Stimulated activated CD8-positive, alpha-beta memory T cell treated with anti-CD3 and anti-CD28 coated beads, Interleukin-12 subunit alpha, Interleukin-12 subunit beta, amount 100 ng/mL, for 24 hours (primary cell): ENCODE results near the gene MYLK3.

Source experiments
- DNase-seq: peaks from one replicate; pipeline ENCODE4 v3.0.0-alpha.2; 2020; ENCODE audit errors: extremely low read depth

MYLK3 gene

DNA sequence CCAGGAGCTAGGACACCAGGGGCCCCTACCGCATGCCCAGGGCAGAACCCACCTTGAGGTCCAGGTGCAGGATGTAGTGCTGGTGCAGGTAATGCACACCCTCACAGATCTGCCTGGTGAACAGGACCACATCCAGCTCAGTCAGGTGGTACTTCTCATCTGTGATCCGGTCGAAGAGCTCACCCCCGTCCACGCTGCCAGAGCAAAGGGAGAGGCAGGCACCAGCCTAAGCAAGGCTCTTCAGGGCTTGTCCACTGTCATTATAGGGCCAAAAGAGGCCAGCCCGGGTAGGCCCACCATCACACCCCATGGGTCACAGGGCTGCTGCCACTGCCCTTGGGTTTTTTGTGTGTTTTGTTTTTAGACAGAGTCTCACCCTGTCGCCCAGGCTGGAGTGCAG lies 21.0 kb downstream of the MYLK3 start:
- DNase-seq, result no peak

DNA sequence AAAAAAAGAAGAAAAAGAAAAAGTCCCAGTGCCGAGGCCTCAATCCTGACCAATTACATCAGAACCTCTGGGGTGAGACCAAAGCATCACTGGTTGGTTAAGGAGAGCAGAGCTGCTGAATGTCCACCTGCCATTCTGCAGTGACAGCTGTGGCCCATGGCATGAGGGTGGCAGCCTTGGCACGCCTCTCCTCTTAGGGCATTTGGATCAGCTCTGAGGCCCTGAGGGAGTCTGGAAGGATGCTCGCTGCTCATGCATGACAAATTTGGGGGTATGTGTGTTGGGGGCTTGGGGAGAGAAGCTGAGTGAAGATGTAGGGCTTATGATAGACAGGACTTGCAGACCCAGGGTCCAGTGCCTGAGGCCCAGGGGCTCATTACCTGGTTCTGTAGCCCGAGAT lies 26.3 kb downstream of the MYLK3 start:
- DNase-seq, result no peak

DNA sequence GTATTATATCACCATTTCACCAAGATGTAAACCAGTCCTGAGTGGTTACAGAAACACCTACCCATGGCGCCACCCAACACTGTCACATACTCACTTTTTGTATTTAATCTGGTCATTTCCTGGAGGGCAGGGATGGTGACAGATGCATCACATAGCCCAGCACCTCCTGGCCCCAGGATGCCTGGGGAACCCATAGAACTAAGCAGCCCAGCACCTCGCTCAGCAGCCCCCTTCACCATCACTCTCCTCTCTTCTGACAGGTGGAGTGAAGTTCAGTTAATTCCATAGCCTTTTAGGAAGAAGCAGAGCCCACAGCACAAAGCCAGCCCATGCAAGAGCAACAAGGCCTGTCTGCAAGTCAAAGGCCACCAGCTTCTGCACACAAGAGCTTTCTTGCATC lies 27.5 kb downstream of the MYLK3 start:
- no peak for DNase-seq

DNA sequence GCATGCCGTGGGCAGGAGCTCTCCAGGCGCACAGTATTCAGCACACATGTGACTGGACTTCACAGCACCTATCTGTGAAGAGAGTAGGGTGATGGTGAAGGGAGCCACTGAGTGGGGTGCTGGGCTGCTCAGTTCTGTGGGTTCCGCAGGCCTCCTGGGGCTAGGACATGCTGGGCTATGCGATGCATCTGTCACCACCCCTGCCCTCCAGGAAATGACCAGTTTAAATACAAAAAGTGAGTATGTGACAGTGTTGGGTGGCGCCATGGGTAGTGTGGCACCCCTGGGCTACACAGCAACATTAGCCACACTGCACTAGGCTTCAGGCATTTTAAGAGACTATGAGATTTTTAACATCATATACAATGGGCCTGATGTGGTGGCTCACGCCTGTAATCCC lies 28.6 kb downstream of the MYLK3 start:
- no peak for DNase-seq

DNA sequence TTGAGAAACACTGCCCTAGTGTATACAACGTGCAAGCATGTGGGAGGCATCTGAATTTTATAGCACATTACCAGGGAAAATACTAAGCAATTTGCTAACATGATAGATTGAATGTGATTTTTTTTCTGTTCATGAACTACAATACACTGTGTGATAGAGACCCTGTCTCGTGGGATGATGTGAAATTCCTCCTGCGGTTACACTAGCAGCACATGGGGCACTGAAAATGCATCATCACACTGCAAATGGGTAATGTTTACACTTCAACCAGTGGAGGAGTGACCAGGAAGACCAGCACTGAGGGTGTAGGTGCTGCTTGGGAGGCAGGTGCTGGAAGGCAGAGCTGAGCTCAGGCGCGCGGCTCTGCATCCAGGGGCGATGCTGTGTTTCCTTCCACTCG lies 29.9 kb downstream of the MYLK3 start:
- DNase-seq, result no peak

DNA sequence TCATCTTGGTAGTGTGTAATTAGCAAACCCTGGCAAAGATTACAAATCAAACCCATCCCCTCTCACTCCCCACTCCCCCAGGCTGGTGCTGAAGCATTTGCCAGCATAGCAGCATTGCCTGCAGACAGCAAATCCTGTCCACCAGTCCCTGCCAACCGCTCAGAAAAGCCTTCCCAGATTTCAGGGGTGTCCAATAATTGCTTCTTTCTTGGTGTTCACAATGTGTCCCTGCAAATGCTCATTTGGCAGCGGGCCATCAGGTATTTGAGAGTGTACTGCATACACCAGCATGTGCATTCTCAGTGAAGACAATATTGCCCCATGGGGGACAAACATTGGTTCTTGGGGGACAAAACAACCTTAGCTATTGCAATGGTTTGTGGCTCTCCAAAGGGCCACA lies 30.5 kb downstream of the MYLK3 start:
- DNase-seq, result no peak

DNA sequence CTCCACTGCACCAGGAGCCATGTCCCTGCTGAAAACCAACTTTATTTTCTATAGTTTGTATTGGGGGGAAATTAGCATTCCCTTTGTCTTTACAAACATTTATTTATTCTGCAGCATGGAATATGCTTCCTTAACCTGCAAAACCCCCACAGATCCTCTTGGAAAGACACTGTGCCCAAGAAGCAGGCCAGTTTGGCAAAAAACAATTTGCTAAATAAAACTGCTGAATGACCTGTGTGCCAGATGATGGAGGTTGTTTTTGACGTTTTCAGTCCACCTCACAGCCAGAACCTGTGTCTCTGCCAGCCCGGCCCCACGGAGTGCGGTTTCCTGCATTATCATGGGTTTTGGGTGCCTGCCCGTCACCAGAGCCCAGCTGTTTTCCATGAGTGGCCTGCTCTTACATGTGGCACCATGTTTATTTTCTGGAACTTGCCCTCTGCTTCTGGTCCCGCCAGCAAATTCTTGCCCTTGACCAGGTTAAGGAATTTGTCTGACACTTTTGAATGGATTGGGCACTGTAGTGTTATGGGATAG lies 32.3 kb downstream of the MYLK3 start:
- no peak for DNase-seq

DNA sequence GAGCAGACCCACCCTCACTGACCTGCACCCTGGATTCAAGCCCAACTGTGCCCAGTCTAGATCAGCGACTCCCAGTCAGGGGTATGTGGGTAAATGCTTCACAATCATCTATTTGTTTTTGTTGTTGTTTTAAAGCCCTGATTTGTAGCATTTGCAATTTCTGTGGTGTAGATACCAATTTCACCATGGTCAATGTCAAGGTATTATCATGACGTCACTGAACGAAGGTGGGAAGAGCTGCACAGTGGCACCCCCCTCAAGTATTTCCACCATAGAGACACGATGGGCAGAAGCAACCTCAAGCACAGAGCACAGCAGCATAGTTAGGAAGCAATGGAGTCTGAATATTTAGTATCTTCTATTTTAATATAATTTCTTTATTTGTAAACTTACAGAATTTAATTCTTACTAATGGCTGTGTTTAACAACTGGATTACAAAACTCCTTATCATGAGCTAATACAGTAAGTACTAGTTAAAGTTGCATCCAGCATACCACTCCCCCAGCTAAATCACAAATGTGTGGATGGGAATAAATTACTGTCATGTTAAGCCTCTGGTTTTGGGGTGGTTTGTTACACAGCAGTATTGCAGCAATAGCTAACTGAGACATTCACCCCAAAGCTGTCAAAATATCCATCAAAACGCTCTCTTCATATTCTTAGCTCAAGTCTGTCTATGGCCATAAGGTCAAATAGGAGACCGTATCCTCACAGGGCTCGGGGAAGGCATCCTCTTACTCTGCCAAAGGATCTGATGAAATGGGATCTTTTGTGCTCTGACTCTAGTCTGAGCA lies 33.1 kb downstream of the MYLK3 start:
- DNase-seq, result no peak

DNA sequence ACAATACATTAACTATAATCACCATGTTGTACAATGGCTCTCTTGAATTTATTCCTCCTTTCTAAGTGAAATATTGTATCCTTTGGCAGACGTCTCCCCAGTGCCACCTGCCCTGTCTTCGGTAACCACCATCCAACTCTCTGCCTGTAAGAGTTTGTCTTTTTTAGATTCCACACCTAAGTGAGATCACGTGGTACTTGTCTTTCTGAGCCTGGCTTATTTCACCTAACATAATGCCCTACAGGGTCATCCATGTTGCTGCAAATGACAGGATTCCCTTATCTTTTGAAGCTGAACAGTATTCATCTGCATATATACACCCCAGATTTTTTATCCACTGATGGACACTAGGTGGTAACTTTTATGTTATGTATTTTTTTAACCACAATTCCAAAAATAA lies 34.5 kb downstream of the MYLK3 start:
- no peak for DNase-seq

DNA sequence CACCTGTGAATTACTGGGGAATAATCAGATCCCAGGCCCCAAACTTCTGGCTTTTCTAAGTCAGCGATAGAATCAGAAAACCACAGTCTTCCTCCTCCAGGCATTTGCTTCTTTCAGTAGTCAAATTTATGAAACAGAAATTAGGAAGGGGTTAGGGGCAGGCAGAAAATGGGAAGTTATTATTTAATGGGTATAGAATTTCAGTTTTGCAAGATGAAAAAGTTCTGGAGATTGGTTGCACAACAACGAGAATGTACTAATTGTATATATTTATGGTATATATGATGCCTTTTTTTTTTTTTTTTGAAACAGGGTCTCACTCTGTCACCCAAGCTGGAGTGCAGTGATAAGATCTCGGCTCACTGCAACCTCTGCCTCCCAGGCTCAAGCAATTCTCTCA lies 35.2 kb downstream of the MYLK3 start:
- no peak for DNase-seq

DNA sequence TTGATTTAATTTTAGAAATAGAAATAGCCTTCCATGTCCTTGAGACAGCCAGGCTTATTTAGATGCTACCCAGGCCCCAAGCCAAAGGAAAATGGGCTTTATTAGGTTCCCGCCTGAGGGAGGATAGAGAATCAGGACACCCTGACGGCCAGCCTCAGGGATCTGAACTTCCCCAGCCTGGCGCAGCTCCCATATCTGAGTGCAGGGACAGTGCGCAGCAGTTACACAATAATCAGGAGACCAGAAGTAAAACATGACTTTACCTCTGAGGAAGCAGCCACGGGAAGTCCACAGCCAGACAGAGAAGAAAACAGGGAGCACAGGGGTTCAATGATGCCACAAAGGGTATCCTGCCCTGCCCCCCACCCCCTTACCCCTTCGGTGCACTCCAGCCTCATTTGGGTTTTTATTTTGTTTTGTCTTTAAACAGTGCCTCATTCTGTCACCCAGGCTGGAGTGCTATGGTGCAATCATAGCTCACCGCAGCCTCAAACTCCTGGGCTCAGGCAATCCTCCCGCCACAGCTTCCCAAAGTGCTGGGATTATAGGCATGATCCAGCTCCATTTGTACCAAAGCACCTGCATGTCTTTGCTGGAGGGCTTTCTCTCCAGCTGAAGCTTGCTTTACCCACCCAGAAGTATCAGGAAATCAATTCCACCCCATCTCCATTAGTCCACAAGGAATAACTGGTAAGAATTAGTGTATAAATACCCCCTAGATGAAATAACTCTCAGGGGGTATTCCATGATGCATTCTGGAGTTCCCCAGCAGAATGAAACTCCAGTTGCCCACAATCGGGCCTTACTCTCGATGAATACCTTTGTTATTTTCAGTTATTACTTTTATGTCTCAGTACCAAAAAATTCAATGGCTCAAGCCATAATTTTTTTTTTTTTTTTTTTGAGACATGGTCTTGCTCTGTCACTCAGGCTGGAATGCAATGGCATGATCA lies 36.8 kb downstream of the MYLK3 start:
- DNase-seq, result no peak

DNA sequence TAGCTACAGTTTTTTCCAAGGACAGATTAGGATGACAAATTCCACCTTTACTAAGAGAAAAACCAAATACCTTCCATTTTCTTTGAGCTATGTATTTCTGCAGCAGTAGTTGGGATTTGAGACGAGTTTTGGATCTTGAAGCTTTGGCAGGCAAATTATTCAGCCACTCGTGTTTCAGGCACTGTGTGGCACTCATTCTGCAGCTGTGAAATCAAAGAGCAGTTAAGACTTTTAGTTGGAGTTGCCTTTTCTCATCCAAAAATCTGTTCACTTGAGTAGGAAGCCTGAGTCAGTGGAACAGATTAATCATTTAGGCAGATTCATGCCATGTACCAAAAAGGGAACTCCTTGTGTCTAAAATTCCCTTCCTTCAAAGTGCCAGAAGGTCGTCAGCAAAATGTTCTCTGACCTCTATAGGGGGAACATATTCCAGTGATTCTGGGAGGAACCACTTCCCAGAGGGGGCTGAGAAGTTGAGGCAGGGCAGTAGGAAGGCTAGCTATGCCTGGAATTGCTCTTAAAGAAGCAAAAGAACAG lies 38.6 kb downstream of the MYLK3 start:
- DNase-seq, result no peak

DNA sequence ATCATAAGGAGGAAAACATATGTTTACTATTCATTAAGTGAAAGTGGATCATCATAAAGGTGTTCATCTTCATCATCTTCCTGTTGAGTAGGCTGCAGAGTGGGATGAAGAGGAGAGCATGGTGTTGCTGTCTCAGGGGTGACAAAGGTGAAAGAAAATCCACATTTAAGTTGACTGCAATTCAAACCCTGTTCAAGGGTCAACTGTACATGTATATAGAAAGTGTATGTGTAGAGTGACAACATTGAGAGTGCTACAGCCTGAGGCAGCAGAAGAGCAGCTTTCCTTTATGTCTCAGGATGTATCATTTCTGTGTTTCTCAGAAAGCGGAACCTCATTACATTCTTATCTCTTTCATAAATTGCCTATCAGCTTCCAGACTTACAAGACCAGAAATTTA lies 41.5 kb downstream of the MYLK3 start:
- DNase-seq, result no peak

DNA sequence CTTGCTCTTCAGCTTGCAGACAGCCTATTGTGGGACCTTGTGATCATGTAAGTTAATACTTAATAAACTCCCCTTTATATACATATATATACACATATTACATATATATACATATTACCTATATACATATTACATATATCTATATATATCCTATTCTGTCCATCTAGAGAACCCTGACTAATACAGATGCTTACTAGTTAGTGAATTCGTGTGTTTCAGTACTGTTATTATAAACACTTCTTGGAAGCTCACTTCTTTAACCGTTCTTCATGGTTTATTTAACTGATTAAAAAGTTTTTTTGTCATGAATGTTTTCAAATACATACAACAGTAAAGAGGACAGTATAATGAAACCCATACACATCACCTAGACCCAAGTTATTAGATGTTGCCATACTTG lies 46.1 kb downstream of the MYLK3 start:
- DNase-seq, result no peak

DNA sequence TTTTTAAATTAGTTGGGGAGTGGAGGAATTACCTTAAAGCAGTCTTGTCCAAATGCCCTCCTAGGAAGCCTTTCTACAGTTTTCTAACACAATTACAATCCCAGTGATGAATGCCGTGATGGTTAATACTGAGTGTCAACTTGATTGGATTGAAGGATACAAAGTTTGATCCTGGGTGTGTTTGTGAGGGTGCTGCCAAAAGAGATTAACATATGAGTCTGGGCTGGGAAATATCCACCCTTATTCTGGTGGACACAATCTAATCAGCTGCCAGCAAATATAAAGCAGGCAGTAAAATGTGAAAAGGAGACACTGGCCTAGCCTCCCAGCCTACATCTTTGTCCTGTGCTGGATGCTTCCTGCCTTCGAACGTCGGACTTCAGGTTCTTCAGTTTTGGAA lies 46.5 kb downstream of the MYLK3 start:
- no peak for DNase-seq

DNA sequence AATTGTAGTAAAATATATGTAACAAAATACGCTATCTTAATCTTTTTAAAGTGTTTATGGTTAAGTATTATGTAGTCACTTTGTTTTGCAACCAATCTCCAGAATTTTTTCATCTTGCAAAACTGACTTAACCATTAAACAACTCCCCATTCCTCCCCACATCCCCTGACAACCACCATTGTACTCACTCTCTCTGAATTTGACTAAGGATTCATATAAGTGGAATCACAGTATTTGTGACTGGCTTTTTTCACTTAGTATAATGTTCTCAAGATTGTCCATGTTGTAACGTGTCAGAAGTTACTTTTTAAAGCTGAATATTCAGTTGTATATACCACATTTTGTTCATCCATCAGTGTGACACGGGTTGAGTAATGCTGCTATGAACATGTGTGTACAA lies 48.1 kb downstream of the MYLK3 start:
- DNase-seq, result no peak

DNA sequence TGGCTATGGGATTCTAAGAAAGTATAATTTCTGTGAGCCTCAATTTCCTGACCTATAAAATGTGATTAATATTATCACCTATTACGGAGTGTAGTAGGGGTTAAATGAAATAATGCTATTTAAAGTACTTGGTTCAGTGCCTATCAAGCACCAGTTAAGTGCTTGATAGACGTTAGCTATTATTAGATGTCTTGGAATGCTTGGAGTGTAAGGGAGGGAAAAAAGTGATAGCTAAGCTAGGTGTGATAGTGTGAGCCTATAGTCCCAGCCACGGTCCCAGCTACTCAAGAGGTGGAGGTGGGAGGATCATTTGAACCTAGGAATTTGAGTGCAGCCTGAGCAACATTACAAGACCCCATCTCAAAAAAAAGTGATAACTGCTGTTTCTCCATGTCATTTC lies 51.2 kb downstream of the MYLK3 start:
- no peak for DNase-seq

DNA sequence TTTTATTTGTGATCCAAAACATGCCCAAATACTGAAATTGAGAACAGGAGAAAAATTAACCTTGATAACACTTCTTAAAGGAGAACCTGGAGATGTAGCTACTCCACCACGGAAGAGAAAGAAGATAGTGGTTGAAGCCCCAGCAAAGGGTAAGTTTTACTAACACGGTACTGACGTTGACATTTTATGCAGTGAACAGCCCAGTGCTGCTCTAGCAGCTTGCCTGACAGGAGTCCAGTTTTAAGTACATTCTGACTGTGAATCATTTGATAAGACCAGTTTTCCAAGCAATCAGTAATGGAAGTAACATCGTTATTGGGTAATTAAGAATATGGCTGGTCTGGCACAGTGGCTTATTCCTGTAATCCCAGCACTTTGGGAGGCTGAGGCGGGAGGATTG lies 52.2 kb downstream of the MYLK3 start:
- DNase-seq, result no peak

DNA sequence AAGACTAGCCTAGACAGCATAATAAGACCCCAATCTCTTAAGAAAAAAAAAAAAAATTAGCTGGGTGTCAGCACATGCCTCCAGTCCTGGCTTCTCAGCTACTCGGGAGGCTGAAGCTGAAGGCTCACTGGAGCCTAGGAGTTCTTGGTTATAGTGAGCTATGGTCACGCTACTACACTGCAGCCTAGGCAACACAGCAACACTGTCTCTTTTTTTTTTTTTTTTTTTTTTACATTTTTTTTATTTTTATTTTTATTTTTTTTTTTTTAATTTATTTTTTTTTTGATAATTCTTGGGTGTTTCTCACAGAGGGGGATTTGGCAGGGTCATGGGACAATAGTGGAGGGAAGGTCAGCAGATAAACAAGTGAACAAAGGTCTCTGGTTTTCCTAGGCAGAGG lies 54.5 kb downstream of the MYLK3 start:
- no peak for DNase-seq

DNA sequence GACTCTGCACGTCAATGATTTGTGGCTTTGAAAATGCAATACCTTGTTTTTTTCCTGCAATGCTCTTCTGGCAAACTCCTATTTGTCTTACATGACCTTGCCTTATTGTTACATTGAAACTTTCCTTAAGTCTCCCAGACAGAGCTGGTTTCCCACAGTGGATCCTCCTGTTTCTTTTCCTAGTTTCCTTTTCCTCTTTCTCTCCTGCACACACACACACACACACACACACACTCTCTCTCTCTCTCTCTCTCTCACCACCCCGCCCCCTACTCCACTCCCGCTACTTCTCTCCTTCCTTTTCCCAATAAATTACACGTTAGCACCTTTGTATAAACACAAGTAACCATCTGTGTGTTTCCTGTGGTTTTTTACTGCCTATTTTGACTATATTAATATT lies 56.4 kb downstream of the MYLK3 start:
- no peak for DNase-seq

DNA sequence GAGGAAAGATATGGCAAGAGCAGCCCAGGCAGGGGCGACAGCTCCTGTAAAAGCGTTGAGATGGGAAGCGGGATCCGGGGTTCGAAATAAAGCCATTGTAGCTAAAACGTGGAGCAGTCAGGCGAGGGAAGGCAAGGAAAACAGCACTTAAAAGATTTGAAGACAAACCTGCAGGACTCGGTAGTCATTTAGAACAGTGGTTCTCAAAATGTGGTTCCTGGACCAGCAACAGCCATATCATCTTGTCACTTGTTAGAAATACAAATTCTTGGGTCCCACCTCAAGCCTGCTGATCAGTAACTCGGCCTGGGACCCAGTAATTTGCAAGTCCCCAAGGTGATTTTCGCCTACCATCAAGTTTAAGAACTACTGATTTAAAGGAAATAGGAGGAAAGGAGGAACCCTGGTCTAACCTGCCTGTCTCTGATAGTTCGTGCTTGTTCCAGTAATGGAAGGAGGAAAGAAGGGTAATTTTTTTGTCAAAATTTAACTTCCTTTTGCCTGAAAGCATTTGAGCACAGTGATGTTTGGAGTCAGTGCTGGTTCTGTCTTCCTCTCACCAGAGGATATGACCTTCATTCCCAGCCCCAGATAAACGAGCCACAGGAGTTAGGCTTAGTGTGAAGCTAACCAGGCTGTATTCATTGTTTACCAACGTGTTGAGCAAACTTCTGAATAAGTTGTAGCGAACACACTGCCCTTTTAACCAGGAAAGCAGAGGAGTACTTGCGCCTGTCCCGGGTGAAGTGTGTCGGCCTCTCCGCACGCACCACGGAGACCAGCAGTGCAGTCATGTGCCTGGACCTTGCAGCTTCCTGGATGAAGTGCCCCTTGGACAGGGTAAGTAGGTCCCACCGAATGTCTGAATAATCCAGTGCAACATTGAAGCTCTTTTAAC lies 57.6 kb downstream of the MYLK3 start:
- no peak for DNase-seq
